CD4-positive, alpha-beta T cell treated with Interferon gamma for 1 hour (primary cell): ENCODE data around the gene FMOD.
A peak's percentile ranks its signal among the peaks of the same experiment; 100 is the strongest.
"Not testable (repeated sequence)": the region's sequence is repeated elsewhere in the genome, so short reads cannot be mapped to it uniquely, and the experiment has no call there.

ENCODE experiments used
- DNase-seq: peaks from one replicate; pipeline ENCODE4 v3.0.0-alpha.2; 2020

Gene FMOD

DNA sequence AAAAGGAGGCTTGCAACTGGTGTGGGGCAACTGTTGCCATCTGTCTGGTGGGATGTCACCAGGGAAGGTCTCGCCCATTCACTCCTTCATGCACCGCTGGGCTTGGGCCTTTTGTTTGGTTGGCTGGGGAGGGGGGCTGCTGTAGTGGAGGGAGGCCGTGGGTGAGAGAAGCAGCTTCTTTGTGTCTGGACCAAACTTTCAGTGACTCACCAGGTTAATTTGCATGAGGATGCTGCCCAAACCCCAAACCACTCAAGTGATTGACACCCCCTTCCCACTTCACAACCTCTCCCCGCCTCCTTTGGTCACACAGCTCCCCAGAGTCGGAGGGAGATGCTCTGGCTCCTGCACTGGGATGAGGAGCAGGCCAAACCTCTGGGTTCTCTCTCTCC lies 25.9 kb downstream of the FMOD start:
- DNase-seq: peak; percentile 70

DNA sequence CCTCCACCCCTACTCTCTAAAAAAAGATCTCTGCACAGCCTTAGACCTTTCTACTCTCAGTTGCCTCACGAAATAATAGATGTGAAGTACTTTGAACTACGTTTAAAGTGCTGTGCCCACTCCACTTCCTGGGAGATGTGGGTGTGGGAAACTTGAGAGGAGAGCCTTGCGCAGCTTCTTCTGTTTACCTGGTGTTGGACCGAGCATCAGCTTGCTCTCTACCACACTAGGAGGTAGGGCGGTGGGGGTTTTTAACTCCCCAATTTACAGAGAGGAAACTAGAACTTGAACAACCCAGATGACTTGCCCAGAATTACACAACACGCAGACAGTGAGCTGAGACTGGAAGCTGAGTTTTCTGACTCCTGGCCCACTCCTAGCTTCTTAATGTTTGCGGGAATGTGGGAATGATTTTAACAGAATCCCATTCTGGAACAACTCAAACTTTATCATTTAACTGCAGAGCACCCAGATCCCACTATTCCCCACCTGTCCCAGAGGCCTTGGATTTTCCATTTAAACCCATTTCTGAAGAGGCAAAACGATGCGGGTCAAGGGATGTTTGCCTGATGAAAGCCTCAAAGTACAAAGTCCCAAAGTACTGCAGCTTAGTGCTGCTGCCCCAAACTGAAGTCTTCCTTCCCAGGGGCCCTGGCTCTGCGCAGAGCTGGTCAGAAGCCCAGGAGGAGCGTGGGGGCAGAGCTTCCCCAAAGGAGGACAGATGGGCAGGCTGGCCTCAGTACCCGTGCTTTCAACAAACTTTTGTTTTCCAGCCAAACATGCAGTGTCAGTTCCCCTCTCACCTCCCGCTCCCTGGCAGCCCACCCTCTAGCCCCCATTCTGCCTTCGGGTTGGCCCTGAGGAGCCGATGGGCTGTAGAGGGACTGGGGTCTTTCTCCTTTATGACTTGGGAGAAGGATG lies 26.6 kb downstream of the FMOD start:
- peak; percentile 61 for DNase-seq

- DNase-seq: no peak
Measured at GRCh38 chr1:203323587-203323986, 27.3 kb downstream of the FMOD start.

DNA sequence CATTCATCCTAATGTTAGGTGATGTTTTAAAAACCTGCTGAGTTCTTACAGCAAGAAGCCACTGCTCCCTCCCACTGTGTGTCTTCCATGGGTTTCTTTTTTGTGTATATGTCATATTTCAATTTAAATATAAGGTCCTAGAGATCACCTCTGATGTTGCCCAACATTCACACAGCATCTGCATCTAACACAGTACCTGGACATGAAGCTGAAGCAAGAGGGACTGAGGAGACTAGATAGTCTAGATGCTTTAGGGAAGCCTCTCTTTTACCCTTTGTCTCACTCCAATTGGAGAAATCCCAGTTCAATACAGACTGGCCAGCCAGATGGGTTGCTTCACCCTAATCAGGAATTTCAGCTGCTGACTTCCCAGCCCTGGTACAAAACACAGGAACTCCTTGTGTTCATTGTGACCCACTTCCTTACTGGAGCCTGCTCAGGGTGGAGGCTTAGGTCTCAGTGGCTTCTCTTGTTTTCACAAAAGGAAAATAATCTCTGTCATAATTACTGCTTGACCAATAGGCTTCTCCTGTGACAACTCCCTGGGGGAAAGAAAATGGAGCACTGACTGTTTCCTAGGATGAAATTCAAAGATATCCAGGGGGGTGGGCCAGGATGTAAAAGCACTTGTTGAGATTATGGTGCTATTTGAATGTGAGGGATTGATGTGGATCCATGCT lies 28.3 kb downstream of the FMOD start:
- no peak for DNase-seq

DNA sequence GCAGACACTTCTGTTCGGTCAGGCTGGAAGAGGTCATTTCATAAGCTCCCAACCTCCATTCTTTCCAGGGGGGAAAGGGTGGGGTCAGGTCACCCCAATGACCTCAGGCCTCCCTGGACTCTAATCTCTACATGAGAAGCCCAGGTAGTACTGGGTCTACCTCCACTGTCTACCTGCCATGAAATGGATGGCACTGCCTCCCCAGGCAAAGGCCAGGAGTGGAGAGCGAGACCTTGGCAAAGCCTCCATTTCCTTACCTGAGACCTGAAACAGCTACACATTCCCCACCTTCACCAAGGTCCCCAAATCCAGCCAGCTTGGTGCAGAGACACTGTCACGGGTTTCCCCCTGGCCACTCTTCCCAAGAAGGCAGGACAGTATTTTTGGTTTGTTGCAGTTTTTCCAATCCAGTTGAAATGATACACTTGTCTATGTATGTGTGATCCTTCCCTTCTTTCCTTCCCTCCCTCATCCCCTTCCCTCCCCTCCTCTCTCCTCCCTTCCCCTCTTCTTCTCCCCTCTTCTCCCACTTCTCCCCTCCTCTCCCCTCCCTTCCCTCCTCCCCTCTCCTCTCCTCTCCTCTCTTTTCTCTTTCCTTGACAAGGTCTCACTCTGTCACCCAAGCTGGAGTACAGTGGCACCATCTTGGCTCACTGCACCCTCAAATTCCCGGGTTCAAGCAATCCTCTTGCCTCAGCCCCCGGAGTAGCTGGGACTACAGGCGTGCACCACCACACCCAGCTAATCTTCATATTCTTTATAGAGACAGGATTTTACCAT lies 29.5 kb downstream of the FMOD start:
- no peak for DNase-seq

DNA sequence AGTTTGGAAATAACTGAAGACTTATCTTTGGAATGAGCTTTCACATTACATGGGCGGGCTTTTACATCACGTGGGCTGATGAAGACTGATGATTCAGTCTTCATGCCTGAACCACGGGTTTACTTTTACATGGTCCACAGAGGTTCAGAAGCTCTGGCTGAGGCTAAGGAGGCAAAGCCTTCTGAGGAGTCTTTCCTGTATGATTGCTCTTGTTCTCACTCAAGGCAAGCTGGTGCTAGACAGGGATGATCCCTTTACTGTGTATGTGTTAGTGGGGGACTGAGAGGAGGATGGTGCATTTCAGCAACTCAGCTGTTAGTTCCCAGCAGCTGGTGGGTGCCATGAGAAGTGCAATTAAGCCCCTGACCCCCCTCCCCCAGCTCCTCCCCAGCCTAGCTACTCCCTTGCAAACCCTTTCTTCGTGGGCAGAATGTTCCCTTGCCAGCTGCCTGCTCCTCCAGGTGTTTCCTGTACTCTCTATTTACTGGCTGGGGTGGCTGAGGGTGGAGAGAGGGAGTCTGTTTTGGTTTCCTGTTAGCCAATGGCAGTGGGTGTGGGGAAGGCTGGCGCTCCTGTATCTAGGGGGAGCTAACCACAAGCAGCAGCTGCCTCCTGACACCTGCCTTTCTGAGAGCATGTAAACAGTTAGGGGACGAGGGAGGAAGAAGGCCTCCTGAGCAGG lies 30.2 kb downstream of the FMOD start:
- peak; percentile 82 for DNase-seq

DNA sequence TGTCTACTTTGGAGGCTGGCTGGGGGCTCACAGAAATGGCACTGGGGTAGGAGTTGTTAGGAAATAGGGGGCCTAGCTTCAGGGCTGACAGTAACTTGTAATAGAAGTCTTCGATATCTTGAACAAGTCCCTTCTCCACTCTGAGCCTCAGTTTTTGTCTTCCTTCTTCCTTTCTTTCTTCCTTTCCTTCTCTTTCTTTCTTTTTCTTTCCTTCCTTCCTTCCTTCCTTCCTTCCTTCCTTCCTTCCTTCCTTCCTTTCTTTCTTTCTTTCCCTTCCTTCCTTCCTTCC lies 32.7 kb downstream of the FMOD start:
- DNase-seq: no peak

DNA sequence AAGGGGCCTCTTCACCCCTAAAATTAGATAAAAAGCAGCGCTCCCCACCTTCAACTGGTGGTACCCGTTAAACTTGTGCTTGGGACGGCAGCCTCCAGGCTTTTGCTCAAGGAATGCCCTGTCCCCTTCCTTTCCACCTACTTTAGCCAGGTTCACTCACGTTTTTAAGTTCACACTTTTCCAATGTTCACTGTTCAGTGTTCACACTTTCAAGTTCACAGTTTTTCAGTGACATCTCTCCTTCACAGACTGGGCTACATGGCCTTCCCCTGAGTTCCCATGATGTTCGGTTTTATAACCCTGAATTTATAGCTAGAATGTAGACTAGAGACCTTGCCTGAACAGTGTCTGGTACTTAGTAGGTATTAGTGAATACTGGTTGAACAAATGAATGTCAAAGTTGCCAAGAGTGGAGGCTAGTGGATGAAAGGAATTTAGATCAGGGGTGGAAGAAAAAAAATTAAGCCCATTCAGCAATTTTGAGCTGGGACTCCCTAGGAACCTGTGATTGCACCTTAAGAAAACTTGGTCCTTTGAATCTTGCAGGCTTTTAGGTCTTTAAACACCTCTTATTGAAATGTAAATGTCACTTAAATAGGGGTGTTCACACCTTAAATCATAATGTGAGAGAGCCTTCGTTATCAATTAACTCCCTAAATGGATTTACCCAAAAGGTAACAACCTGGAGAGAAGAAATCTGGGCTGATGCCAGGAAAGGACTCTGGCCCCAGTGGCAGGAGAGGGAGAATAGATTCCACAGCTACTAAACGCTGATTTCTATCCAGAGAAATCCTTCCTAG lies 33.3 kb downstream of the FMOD start:
- no peak for DNase-seq

- no peak for DNase-seq
Measured at GRCh38 chr1:203316626-203317093, 34.3 kb downstream of the FMOD start.

DNA sequence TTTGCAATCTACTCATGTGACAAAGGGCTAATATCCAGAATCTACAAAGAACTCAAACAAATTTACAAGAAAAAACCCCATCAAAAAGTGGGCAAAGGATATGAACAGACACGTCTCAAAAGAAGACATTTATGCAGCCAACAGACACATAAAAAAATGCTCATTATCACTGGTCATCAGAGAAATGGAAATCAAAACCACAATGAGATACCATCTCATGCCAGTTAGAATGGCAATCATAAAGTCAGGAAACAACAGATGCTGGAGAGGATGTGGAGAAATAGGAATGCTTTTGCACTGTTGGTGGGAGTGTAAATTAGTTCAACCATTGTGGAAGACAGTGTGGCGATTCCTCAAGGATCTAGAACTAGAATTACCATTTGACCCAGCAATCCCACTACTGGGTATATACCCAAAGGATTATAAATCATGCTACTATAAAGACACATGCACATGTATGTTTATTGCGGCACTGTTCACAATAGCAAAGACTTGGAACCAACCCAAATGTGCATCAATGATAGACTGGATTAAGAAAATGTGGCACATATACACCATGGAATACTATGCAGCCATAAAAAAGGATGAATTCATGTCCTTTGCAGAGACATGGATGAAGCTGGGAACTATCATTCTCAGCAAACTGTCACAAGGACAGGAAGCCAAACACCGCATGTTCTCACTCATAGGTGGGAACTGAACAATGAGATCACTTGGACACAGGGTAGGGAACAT lies 36.7 kb downstream of the FMOD start:
- DNase-seq: not testable (repeated sequence)

DNA sequence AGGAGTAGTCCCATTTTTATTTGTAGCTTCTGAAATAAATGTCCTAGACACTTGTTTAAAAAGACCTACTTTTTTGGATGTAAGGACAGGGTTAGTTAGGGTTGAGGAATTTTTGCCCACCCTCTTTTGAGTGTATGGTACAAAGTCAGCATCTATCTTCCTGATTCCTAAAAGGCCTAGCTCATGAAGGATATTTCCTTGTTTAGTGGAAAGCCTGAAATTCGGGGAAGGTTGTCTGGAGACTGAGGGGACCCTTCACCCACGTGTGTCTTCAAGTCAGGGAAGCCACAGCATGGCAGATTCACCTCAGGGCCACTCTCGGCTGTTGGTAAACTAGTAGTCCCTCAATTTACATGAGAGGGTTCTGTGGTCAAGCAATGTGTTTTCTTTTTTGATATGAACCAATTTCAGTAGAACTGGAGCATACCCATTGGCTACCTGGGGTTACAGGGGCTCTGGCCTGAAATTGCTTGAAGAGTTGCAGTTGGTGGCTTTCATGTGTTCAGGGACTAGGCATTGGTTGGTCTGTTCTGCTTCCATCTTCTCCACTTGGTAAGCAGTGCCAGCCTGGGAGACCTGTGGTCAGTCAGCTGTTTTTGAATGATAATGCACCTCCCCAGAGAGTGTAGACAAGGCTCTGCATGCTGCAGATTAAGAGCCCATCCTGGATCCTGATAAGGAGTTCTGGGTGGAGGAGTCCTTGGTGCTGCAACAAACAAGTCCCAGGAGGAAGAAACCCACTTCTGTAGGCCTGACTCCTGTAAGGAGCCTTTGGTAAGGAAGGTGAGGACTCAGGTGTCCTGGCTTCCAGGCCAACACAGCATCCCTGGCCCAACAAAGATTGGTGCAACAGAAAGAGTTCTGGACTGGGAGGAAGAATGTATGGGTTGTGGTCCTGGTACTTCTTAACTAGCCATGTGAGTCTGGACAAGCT lies 39.3 kb downstream of the FMOD start:
- DNase-seq: peak; percentile 27

DNA sequence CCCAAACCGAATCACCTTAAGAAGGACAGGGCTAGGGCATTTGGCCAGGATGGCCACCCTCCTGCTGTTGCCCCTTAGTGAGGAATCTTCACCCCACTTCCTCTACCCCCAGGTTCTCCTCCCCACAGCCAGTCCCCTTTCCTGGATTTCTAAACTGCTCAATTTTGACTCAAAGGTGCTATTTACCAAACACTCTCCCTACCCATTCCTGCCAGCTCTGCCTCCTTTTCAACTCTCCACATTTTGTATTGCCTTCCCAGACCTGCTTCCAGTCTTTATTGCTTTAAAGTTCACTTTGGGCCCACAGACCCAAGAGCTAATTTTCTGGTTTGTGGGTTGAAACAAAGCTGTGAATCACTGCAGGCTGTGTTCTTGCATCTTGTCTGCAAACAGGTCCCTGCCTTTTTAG lies 42.0 kb downstream of the FMOD start:
- DNase-seq: peak; percentile 30

DNA sequence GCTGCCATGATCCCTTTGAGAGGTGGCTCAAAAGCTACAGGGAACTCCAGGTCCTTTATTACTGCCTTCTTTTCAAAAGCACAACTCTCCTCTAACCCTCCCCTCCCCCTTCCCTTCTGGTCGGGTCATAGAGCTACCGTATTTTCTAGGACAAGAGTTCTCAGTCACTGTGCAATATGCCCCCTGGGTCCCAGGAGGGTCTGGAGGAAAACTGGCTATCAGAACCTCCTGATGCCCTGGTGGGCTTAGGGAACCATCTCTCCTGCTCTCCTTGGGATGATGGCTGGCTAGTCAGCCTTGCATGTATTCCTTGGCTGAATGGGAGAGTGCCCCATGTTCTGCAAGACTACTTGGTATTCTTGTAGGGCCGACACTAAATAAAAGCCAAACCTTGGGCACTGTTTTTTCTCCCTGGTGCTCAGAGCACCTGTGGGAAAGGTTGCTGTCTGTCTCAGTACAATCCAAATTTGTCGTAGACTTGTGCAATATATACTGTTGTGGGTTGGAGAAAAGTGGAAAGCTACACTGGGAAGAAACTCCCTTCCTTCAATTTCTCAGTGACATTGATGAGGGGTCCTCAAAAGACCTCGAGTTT lies 42.5 kb downstream of the FMOD start:
- DNase-seq: peak; percentile 29

GRCh38 chr1:203307641-203308126 lies 43.2 kb downstream of the FMOD start:
- DNase-seq: peak; percentile 31

- peak; percentile 55 for DNase-seq
Measured at GRCh38 chr1:203306965-203307541, 43.9 kb downstream of the FMOD start.

GRCh38 chr1:203306089-203306964 lies 44.6 kb downstream of the FMOD start:
- peak; percentile 66 for DNase-seq

DNA sequence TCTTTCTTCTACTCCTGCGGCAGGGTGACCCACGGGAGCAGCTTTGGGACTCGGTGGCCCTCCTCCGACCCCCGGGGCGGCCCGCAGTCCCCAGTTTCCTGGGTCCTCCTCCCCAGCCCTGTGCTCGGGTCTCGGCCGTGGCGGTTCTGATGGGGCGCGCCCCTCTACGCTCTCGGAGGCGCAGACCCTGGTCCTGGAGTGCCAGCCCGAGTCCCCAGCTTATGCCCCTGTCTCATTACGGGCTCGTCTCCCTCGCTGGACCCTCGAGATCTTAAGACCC lies 45.2 kb downstream of the FMOD start:
- DNase-seq: no peak
